ENCODE results near the gene ITGA6. TPM values are rescaled to one million over a fixed set of nuclear protein-coding genes. Genes with fewer than 3 reads are reported as not detected.
A peak's percentile ranks its signal among the peaks of the same experiment; 100 is the strongest.

Gene ITGA6
- total RNA-seq, 1 experiment from 2014 or later: 0.37 TPM

DNA sequence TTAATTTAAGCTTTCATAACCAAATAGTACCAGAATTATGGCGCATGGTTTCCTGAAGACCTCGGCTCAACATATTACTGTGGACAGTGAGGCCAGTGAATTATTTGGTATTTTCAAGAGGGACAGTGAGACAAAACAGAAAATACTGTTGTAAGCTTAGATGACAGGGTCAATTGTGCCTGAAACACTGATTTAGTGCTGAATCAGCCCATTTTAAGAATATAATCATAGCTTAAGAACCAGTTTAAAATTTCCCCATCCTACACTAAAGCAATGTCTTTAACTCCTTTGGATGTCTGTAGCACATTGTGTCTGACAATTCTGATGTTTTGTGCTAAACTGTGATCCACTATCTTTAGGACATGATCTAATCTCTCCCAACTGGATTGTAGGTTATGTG lies 4.6 kb downstream of the ITGA6 start:
- Histone ChIP-seq H2AFZ (ENCODE audit: low read length) (no peak overlapping the region), H3K4me2 (ENCODE audit: low read depth, low read length, poor library complexity, severe bottlenecking) (no peak overlapping the region), H3K79me2 (ENCODE audit: low read length) (no peaks in the 10 kb centered on the region), H3K36me3 (ENCODE audit: insufficient read depth, low read length) (no peaks in the 10 kb centered on the region), H4K20me1 (ENCODE audit: insufficient read depth, low read depth, low read length) (no peaks in the 10 kb centered on the region; the same call in 1 of the 2 replicates), H3K27me3 (ENCODE audit: low read length) (no peaks in the 10 kb centered on the region; the same call in 1 of the 2 replicates), H3K9me3 (ENCODE audit: low read length) (no peaks in the 10 kb centered on the region), H3K4me3 (ENCODE audit: low read length) (no peak overlapping the region), H3K27ac (ENCODE audit: low read length) (no peak overlapping the region), H3K9me2 (replicated peaks; ENCODE audit: insufficient read depth, low read length) (no peaks in the 10 kb centered on the region), H3K4me1 (ENCODE audit: low read length) (peaks cover 7% of the 10 kb centered on the region), H3K9ac (ENCODE audit: low read length) (no peak overlapping the region)
- DNase-seq: no peak

DNA sequence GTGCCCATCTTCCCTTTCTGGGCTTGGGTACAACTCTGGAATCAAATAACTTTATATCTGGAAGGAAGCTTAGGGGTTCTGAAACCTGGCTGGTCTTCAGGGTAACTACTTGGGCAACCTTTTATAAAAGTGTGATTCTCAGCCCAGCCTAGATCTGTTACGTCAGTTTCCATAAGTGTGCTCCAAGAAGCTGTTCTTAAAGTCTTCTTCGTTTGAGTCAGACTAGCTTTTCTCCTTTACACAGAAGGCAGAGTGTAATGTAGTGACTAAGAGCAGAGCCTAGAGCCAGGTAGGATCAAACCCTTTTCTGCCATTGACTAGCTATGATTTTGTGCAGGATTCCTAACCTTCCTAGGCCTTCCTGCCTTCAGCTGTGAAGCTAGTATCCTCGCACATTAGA lies 5.8 kb downstream of the ITGA6 start:
- Histone ChIP-seq H3K9me2 (replicated peaks; ENCODE audit: insufficient read depth, low read length) (no peaks in the 10 kb centered on the region), H3K4me1 (ENCODE audit: low read length) (peaks cover 8% of the 10 kb centered on the region), H3K79me2 (ENCODE audit: low read length) (no peaks in the 10 kb centered on the region), H3K36me3 (ENCODE audit: insufficient read depth, low read length) (no peaks in the 10 kb centered on the region), H3K9me3 (ENCODE audit: low read length) (no peaks in the 10 kb centered on the region), H3K4me2 (ENCODE audit: low read depth, low read length, poor library complexity, severe bottlenecking) (no peak overlapping the region), H3K9ac (ENCODE audit: low read length) (no peak overlapping the region), H3K27ac (ENCODE audit: low read length) (no peak overlapping the region), H2AFZ (ENCODE audit: low read length) (no peak overlapping the region), H3K4me3 (ENCODE audit: low read length) (no peak overlapping the region), H3K27me3 (ENCODE audit: low read length) (no peaks in the 10 kb centered on the region; the same call in 1 of the 2 replicates), H4K20me1 (ENCODE audit: insufficient read depth, low read depth, low read length) (no peaks in the 10 kb centered on the region; the same call in 1 of the 2 replicates)
- no peak for DNase-seq

DNA sequence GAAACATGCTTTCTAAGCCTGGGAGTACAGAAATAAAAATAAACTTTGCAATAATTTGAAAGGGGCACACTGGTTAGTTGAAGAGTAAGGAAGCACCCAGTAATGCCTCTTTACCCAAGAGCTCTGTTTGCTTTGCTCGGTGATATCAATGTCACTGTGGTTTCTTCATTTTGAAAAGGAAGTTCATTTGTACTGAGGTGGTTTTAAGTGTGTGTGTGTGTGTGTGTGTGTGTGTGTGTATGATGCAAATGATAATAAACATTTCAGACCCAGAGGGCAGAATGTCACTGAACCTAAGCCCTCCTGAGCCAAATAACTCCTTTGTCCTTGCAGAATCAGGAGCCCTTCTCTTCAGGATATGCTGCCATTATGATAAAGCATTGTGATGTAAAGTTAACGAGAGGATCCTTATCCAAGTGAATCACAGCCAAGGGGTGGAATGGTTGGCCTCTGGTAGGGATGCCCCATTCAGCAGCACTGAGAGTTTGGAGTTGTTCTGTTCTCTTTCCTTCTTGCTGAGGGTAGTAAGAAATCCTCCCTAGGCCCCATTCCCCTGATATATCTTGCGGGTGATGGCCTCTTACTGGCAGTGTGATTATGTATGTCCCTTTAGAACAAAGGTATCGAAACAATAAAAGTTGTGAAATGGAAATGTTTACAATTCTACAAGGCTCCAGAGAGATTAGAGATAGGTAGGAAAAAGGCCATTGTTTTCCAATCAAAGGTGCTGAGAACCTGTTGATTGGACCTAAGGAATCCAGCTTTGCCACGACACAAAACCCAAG lies 7.6 kb downstream of the ITGA6 start:
- Histone ChIP-seq H3K4me2 (ENCODE audit: low read depth, low read length, poor library complexity, severe bottlenecking) (no peak overlapping the region), H3K79me2 (ENCODE audit: low read length) (no peaks in the 10 kb centered on the region), H4K20me1 (ENCODE audit: insufficient read depth, low read depth, low read length) (no peaks in the 10 kb centered on the region), H3K4me1 (ENCODE audit: low read length) (peaks cover 9% of the 10 kb centered on the region), H3K9me2 (replicated peaks; ENCODE audit: insufficient read depth, low read length) (no peaks in the 10 kb centered on the region), H3K36me3 (ENCODE audit: insufficient read depth, low read length) (no peaks in the 10 kb centered on the region), H3K27ac (ENCODE audit: low read length) (no peak overlapping the region), H3K27me3 (ENCODE audit: low read length) (no peaks in the 10 kb centered on the region; the same call in 1 of the 2 replicates), H3K4me3 (ENCODE audit: low read length) (no peak overlapping the region), H3K9me3 (ENCODE audit: low read length) (no peaks in the 10 kb centered on the region), H3K9ac (ENCODE audit: low read length) (no peak overlapping the region), H2AFZ (ENCODE audit: low read length) (no peak overlapping the region)
- DNase-seq: no peak

DNA sequence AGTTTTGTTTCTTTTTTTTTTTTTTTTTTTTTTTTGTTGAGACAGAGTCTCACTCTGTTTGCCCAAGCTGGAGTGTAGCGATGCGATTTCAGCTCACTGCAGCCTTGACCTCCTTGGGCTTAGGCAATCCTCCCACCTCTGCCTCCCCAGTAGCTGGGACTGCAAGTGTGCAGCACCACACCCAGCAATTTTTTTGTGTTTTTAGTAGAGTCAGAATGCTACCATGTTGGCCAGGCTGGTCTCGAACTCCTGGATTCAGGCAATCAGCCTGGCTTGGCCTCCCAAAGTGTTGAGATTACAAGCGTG lies 8.2 kb downstream of the ITGA6 start:
- H3K4me1 ChIP-seq (ENCODE audit: low read length): peaks cover 9% of the 10 kb centered on the region
- no peak overlapping the region for H2AFZ ChIP-seq (ENCODE audit: low read length)
- H3K27me3 ChIP-seq (ENCODE audit: low read length): no peaks in the 10 kb centered on the region; the same call in 1 of the 2 replicates
- DNase-seq: no peak
- no peak overlapping the region for H3K4me2 ChIP-seq (ENCODE audit: low read depth, low read length, poor library complexity, severe bottlenecking)
- H3K9me3 ChIP-seq (ENCODE audit: low read length): no peaks in the 10 kb centered on the region
- no peaks in the 10 kb centered on the region for H3K79me2 ChIP-seq (ENCODE audit: low read length)
- no peak overlapping the region for H3K27ac ChIP-seq (ENCODE audit: low read length)
- no peaks in the 10 kb centered on the region for H4K20me1 ChIP-seq (ENCODE audit: insufficient read depth, low read depth, low read length)
- no peaks in the 10 kb centered on the region for H3K9me2 ChIP-seq (replicated peaks; ENCODE audit: insufficient read depth, low read length)
- H3K36me3 ChIP-seq (ENCODE audit: insufficient read depth, low read length): no peaks in the 10 kb centered on the region
- H3K4me3 ChIP-seq (ENCODE audit: low read length): no peak overlapping the region
- no peak overlapping the region for H3K9ac ChIP-seq (ENCODE audit: low read length)

DNA sequence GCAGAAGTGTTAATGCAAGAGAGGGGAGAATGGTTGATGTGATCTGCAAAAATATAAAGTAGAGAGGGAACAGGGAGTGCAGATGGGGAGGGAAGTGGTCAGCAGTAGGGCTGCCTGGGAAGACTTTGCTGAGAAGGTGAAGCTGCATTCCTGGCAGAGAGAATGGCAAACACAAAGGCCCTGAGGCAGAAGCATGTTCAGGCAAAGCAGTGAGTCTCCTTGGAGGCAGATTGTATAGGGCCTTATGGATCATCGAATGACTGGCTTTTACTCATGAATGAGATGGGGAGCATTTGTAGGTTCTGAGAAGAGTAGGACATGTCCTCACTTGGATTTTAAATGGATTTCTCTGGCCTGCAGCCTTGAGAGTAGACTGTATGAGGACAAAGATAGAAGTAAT lies 9.5 kb downstream of the ITGA6 start:
- Histone ChIP-seq H3K27ac (ENCODE audit: low read length) (no peak overlapping the region), H3K36me3 (ENCODE audit: insufficient read depth, low read length) (no peaks in the 10 kb centered on the region), H3K4me1 (ENCODE audit: low read length) (peaks cover 9% of the 10 kb centered on the region), H3K79me2 (ENCODE audit: low read length) (no peaks in the 10 kb centered on the region), H4K20me1 (ENCODE audit: insufficient read depth, low read depth, low read length) (no peaks in the 10 kb centered on the region), H3K4me3 (ENCODE audit: low read length) (no peak overlapping the region), H3K27me3 (ENCODE audit: low read length) (no peaks in the 10 kb centered on the region; the same call in 1 of the 2 replicates), H3K9me2 (replicated peaks; ENCODE audit: insufficient read depth, low read length) (no peaks in the 10 kb centered on the region), H3K9ac (ENCODE audit: low read length) (no peak overlapping the region), H3K4me2 (ENCODE audit: low read depth, low read length, poor library complexity, severe bottlenecking) (no peak overlapping the region), H3K9me3 (ENCODE audit: low read length) (no peaks in the 10 kb centered on the region), H2AFZ (ENCODE audit: low read length) (no peak overlapping the region)
- DNase-seq: no peak

DNA sequence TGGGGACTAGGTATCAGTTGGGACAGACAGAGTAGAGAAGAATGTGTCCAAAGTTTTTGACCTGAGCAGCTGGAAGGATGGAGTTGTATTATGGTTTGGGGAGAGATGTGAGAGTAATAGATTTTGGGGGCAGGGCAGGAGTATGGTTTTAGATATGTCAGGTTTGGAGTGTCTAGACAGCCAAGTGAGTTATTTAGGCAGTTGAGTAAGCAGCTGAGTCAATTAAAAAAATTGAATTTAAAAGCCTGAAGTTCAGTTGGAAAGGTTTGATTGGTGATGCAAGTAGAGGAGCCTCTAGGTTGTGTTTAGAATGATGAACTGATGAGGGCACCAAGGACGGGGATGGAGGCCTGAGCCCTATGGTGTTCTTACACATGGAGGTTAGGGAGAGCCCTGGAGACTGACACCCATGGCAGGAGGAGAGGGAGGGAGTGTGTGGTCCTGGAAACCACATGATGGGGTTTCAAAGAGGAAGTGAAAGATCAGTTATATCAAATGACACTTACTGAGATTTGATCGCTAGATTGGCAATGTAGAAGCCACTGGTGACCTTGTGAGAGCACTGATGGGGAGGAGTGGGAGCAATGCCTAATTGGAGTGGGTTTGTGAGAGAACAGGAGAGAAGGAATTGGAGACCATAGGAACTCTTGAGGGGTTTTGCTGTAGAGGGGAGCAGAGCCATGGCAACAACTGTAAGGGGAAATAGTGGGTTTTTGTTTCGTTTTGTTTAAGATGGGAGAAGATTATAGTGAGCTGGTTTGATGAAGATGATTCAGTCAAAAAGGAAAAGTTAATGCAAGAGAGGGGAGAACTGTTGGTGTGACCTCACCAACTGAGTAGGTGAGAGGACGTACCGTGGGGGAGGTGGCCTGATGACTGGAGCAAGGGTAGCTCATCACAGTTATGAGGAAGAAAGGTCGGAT lies 10.3 kb downstream of the ITGA6 start:
- H3K9ac ChIP-seq (ENCODE audit: low read length): peak overlapping the region; percentile 19; the same call in 1 of the 2 replicates
- no peak overlapping the region for H3K27ac ChIP-seq (ENCODE audit: low read length)
- H3K4me1 ChIP-seq (ENCODE audit: low read length): peaks cover 9% of the 10 kb centered on the region
- H3K27me3 ChIP-seq (ENCODE audit: low read length): no peaks in the 10 kb centered on the region; the same call in 1 of the 2 replicates
- no peaks in the 10 kb centered on the region for H3K9me3 ChIP-seq (ENCODE audit: low read length)
- H3K9me2 ChIP-seq (replicated peaks; ENCODE audit: insufficient read depth, low read length): no peaks in the 10 kb centered on the region
- no peaks in the 10 kb centered on the region for H3K36me3 ChIP-seq (ENCODE audit: insufficient read depth, low read length)
- H3K4me3 ChIP-seq (ENCODE audit: low read length): peak overlapping the region; percentile 41; the same call in 1 of the 2 replicates
- H3K79me2 ChIP-seq (ENCODE audit: low read length): no peaks in the 10 kb centered on the region
- DNase-seq: no peak
- no peaks in the 10 kb centered on the region for H4K20me1 ChIP-seq (ENCODE audit: insufficient read depth, low read depth, low read length)
- peak overlapping the region; percentile 36; the same call in 1 of the 2 replicates for H2AFZ ChIP-seq (ENCODE audit: low read length)
- peak overlapping the region; percentile 55 for H3K4me2 ChIP-seq (ENCODE audit: low read depth, low read length, poor library complexity, severe bottlenecking)

DNA sequence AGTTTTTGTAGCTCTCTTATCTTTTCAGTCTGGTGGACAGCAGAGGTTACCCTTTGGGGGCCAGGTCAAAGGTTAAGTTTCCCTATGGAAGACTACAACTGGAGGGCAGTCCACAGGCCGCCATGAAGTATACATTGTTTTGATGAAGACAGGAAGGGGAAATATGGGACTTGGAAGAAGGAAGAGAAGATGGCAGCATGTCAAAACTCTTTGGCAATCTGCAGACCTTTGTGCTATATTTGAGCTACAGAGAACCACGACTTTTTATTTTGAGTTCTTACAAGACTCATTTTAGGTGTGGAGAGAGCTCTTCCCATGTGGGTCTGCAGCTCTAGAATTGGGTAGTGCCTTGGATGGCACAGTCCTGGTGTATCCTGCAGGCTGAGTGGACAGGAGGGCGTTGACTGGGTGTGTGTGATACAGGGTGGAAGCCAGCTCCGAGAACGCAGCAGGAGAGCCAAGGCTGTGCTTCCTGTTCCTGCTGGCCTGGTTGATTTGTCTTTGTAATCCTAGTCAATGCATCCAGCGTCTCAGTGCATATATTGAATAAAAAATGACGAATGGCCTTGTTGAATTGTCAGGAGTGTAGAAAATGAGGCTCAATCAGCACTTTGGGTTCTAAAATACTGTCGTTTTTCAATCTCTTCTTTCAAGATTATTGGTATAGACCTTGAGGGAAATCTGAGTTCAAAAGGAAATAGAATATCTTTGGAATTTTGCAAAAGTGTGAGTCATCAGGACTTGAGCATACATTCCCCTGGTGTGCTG lies 11.5 kb downstream of the ITGA6 start:
- Histone ChIP-seq H3K27ac (ENCODE audit: low read length) (no peak overlapping the region), H3K4me2 (ENCODE audit: low read depth, low read length, poor library complexity, severe bottlenecking) (no peak overlapping the region), H4K20me1 (ENCODE audit: insufficient read depth, low read depth, low read length) (no peaks in the 10 kb centered on the region), H3K4me1 (ENCODE audit: low read length) (peaks cover 9% of the 10 kb centered on the region), H3K9me3 (ENCODE audit: low read length) (no peaks in the 10 kb centered on the region), H3K9ac (ENCODE audit: low read length) (no peak overlapping the region), H3K27me3 (ENCODE audit: low read length) (no peaks in the 10 kb centered on the region), H3K79me2 (ENCODE audit: low read length) (no peaks in the 10 kb centered on the region), H2AFZ (ENCODE audit: low read length) (no peak overlapping the region), H3K9me2 (replicated peaks; ENCODE audit: insufficient read depth, low read length) (no peaks in the 10 kb centered on the region), H3K36me3 (ENCODE audit: insufficient read depth, low read length) (no peaks in the 10 kb centered on the region), H3K4me3 (ENCODE audit: low read length) (no peak overlapping the region)
- no peak for DNase-seq

DNA sequence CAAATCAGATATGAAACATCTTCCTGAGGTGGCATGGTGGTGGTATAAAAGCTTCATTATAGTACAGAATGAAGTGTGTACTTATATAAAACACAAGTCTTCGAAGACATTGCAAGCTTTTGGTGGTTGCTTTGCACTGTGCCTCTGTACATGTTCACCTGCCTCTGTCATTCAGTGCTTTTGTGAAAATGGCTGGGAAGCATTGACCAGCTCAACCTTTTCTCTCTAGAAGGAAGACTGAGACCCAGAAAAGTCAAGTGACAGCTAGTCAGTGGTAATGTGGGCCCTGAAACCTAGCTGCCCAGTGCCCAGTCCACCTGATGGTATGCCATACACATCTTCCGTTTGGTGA lies 12.1 kb downstream of the ITGA6 start:
- H3K4me2 ChIP-seq (ENCODE audit: low read depth, low read length, poor library complexity, severe bottlenecking): no peak overlapping the region
- H3K36me3 ChIP-seq (ENCODE audit: insufficient read depth, low read length): no peaks in the 10 kb centered on the region
- no peaks in the 10 kb centered on the region for H3K9me3 ChIP-seq (ENCODE audit: low read length)
- peaks cover 9% of the 10 kb centered on the region for H3K4me1 ChIP-seq (ENCODE audit: low read length)
- H3K9ac ChIP-seq (ENCODE audit: low read length): no peak overlapping the region
- no peaks in the 10 kb centered on the region for H3K79me2 ChIP-seq (ENCODE audit: low read length)
- no peak overlapping the region for H3K27ac ChIP-seq (ENCODE audit: low read length)
- no peak for DNase-seq
- no peaks in the 10 kb centered on the region for H3K9me2 ChIP-seq (replicated peaks; ENCODE audit: insufficient read depth, low read length)
- H4K20me1 ChIP-seq (ENCODE audit: insufficient read depth, low read depth, low read length): no peaks in the 10 kb centered on the region
- no peak overlapping the region for H3K4me3 ChIP-seq (ENCODE audit: low read length)
- no peak overlapping the region for H2AFZ ChIP-seq (ENCODE audit: low read length)
- H3K27me3 ChIP-seq (ENCODE audit: low read length): no peaks in the 10 kb centered on the region
